Right lobe of liver (tissue), 4 donors: ENCODE measurements around the gene CIAPIN1.

Experiments used
- CTCF ChIP-seq, 4 donors: fragments of 200-600 bp in 3 of 4; fragments of 450-650 bp in 1 of 4; IDR thresholded peaks; one replicate each; pipeline versions ENCODE4 v1.5.1 to v1.8.0; 2016 to 2022; ENCODE audit warnings: antibody characterized with exemption in 4 of 4, mild to moderate bottlenecking in 2 of 4
- POLR2A ChIP-seq: fragments of 450-650 bp; IDR thresholded peaks from one replicate; pipeline ENCODE4 v1.6.1; 2017; ENCODE audit warnings: antibody characterized with exemption, mild to moderate bottlenecking
- donor health status: DM: no; HTN: no; CAD: no.
- donor health status: DM: no; HTN: no; CAD: no.
- donor health status: DM: no; HTN: yes; CAD: no.

GRCh38 chr16:57481421-57481820 lies 34.2 kb upstream of the CIAPIN1 start:
- TF ChIP-seq CTCF (IDR thresholded peaks at IDR 0.05): no peak
- TF ChIP-seq POLR2A: no peak
